Glutamatergic neuron (in vitro differentiated cells): ENCODE measurements around the gene HPSE2. TPM values are rescaled to one million over a fixed set of nuclear protein-coding genes. Genes with fewer than 3 reads are reported as not detected.

Source experiments
- DNase-seq: peaks from one replicate; pipeline ENCODE4 v3.0.0; 2022
- H3K27ac Mint-ChIP-seq: one replicate; pipeline ENCODE4 v1.8.0; 2020; ENCODE audit warnings: mild to moderate bottlenecking, mixed read lengths, inconsistent platforms; ENCODE audit not compliant: unreplicated experiment
- H3K27me3 Mint-ChIP-seq: one replicate; pipeline ENCODE4 v1.8.0; 2020; ENCODE audit warnings: mild to moderate bottlenecking, moderate library complexity, mixed read lengths, inconsistent platforms; ENCODE audit not compliant: unreplicated experiment
- H3K36me3 Mint-ChIP-seq: one replicate; pipeline ENCODE4 v1.8.0; 2020; ENCODE audit warnings: mild to moderate bottlenecking, mixed read lengths, inconsistent platforms; ENCODE audit not compliant: unreplicated experiment
- H3K4me1 Mint-ChIP-seq: one replicate; pipeline ENCODE4 v1.8.0; 2020; ENCODE audit warnings: mild to moderate bottlenecking, low read depth, mixed read lengths, inconsistent platforms; ENCODE audit not compliant: unreplicated experiment
- H3K4me3 Mint-ChIP-seq: one replicate; pipeline ENCODE4 v1.8.0; 2020; ENCODE audit warnings: mild to moderate bottlenecking, mixed read lengths, inconsistent platforms; ENCODE audit not compliant: unreplicated experiment
- H3K9me3 Mint-ChIP-seq: one replicate; pipeline ENCODE4 v1.8.0; 2020; ENCODE audit warnings: mild to moderate bottlenecking, moderate library complexity, mixed read lengths, inconsistent platforms; ENCODE audit not compliant: unreplicated experiment
- total RNA-seq: library from RNA; stranded (reverse); fragmentation: NEBNext Ultra II Directional; extraction: Animal tissue kit (Norgen Biotek cat#: 25700); gene quantifications from one replicate; pipeline ENCODE4 v1.2.1, GENCODE V29; 2021; ENCODE audit not compliant: unreplicated experiment
- TF ChIP-seq, protein P1 (sequence below): fragments of 200-600 bp; sonication (generic); IDR thresholded peaks from one replicate; pipeline ENCODE4 v1.5.0; 2021; ENCODE audit not compliant: partially characterized antibody, unreplicated experiment

The HPSE2 gene
- total RNA-seq, 1 donor from 2014 or later: not detected

DNA sequence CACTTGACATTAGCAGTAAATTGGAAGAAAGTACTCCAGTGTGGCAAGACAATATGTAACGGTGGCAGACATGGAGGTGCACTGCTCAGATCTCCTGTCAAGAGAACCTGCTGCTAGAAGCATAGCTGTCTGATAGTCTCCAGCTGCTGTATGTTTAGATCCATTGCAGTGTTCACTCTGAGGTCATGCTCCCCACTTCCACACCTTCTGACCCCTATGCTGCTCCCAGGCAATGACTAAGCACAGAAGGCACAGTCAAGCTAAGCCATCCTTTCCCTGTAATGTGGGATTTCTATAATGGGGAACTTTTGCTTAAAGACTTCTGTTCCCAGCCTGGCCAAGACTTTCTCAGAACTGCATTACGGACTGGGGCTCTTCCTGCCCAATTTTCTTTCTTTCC is 315.8 kb downstream of the HPSE2 start:
- TF ChIP-seq, protein P1, sequence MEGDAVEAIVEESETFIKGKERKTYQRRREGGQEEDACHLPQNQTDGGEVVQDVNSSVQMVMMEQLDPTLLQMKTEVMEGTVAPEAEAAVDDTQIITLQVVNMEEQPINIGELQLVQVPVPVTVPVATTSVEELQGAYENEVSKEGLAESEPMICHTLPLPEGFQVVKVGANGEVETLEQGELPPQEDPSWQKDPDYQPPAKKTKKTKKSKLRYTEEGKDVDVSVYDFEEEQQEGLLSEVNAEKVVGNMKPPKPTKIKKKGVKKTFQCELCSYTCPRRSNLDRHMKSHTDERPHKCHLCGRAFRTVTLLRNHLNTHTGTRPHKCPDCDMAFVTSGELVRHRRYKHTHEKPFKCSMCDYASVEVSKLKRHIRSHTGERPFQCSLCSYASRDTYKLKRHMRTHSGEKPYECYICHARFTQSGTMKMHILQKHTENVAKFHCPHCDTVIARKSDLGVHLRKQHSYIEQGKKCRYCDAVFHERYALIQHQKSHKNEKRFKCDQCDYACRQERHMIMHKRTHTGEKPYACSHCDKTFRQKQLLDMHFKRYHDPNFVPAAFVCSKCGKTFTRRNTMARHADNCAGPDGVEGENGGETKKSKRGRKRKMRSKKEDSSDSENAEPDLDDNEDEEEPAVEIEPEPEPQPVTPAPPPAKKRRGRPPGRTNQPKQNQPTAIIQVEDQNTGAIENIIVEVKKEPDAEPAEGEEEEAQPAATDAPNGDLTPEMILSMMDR: no peak
- DNase-seq: no peak
- Mint-ChIP-seq H3K27ac (no peak overlapping the region), H3K36me3 (no peaks in the 10 kb centered on the region), H3K4me1 (no peaks in the 10 kb centered on the region), H3K9me3 (no peaks in the 10 kb centered on the region), H3K4me3 (no peak overlapping the region), H3K27me3 (no peaks in the 10 kb centered on the region)

DNA sequence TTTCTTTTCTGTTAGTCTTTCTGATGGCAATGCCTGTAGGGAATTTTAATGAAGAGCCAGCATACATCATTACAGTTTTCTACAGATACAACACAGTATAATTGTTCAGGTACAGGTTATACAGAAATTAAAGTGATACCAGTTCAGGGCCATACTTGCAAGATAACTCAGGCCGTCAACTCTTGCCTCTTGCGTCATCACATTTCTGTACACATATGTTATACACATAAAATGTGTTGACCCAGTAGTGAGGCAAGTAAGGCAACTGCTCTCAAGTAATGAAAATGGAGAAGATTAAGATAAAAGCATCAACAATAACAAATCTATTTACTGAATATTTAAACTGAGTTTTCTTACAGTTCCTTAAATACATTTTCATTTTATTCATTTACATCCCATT is 317.8 kb downstream of the HPSE2 start:
- DNase-seq: no peak
- no peaks in the 10 kb centered on the region for H3K27me3 Mint-ChIP-seq
- H3K9me3 Mint-ChIP-seq: no peaks in the 10 kb centered on the region
- TF ChIP-seq, protein P1: no peak
- no peak overlapping the region for H3K27ac Mint-ChIP-seq
- no peak overlapping the region for H3K4me3 Mint-ChIP-seq
- no peaks in the 10 kb centered on the region for H3K36me3 Mint-ChIP-seq
- H3K4me1 Mint-ChIP-seq: no peaks in the 10 kb centered on the region

DNA sequence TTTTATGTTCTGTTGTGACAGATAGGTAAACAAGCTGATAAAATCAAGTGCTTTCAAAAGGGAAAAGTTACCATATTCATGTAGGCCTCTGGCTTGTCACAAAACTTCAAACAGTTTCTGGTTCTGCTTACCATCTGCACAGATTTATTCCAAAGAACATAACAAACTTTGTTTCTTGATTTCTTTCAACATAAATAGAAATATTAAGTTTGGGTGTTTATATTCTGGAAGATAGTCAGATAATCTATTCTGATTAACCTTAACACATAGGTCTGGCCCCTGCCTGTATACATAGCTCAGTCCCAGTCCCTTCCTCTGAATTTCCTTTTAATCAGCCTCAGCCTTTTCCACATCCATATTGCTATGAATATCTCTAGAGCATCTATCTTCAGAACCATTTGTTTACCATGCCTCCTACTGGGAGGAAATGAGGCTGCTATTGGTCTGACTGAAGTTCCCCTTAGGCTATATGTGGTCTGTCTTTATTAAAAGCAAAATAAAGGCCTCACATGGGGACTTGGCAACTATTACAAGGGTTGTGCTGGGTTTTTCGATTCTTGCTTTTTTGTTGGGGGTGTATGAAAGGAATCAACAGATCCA is 319.0 kb downstream of the HPSE2 start:
- Mint-ChIP-seq H3K4me3 (no peak overlapping the region), H3K9me3 (no peaks in the 10 kb centered on the region), H3K36me3 (no peaks in the 10 kb centered on the region), H3K27ac (no peak overlapping the region), H3K4me1 (no peaks in the 10 kb centered on the region), H3K27me3 (no peaks in the 10 kb centered on the region)
- TF ChIP-seq, protein P1: no peak
- no peak for DNase-seq

DNA sequence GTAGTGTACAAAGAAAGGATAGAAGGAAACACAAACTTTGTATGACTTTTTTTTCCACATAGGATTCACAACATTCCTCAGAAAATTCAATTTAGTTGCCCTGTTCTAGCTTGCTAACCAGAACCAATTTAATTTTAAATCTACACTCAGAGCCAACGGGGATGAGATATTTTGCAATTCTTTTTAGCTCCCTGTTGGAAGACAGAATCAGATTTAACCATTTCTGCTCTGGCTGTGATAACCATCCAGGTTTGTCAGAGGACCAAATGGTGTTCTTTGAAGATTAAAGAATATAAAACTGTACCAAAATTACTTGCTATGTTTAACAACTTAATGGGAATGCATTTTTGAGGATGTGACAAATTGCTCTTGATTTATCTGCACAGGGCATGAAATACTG is 319.7 kb downstream of the HPSE2 start:
- no peak overlapping the region for H3K27ac Mint-ChIP-seq
- no peaks in the 10 kb centered on the region for H3K36me3 Mint-ChIP-seq
- H3K4me1 Mint-ChIP-seq: peaks cover 2% of the 10 kb centered on the region
- TF ChIP-seq, protein P1: no peak
- no peak for DNase-seq
- no peak overlapping the region for H3K4me3 Mint-ChIP-seq
- H3K27me3 Mint-ChIP-seq: no peaks in the 10 kb centered on the region
- H3K9me3 Mint-ChIP-seq: no peaks in the 10 kb centered on the region

DNA sequence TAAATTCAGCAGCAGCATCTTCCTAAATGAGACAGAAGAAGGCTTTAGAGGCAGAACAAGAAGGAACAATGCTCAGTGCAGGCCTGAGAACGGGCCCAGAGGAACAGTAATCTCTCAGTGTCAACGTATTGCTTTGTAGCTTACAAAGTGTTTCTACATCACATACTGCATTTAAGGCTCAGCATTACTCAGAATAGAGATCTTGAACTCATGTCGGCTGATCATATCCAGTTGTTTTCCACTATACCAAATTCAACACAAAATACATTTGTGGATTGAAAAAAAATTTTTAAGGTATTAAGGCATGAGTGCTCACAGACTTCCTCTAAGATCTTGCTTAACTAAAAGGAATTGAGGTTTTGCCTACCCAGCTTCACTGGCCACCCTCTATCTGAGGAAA is 325.1 kb downstream of the HPSE2 start:
- H3K27me3 Mint-ChIP-seq: no peaks in the 10 kb centered on the region
- H3K9me3 Mint-ChIP-seq: no peaks in the 10 kb centered on the region
- H3K36me3 Mint-ChIP-seq: no peaks in the 10 kb centered on the region
- no peak for DNase-seq
- peaks cover 8% of the 10 kb centered on the region for H3K4me1 Mint-ChIP-seq
- TF ChIP-seq, protein P1: no peak
- H3K4me3 Mint-ChIP-seq: no peak overlapping the region
- no peak overlapping the region for H3K27ac Mint-ChIP-seq
